Measurements from ENCODE around the gene HTR1B.

Gene HTR1B

DNA sequence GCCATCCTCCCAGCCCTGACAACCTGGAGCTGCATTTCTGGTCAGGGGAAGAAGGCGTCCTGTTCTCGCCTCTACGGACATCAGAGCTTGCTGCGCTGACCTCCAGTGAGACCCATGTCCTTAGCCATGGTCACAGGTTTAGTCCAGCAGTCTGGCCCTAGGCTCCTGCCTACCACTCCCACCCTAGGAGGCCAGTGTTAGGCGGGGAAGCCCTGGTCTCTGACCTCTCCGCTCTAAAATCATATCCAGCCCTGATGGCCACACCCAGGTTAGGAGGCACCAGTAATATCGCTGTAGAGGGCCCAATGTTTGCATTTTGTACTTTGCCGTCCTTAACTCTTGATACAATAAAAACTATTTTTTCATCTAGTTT, 1.2 kb upstream of the HTR1B start:
- DNase-seq (ENCODE audit: low read depth), result no peak
- H3K4me3 ChIP-seq (ENCODE audit: low read depth, low read length), result no peak overlapping the region
- TF ChIP-seq, protein P1, sequence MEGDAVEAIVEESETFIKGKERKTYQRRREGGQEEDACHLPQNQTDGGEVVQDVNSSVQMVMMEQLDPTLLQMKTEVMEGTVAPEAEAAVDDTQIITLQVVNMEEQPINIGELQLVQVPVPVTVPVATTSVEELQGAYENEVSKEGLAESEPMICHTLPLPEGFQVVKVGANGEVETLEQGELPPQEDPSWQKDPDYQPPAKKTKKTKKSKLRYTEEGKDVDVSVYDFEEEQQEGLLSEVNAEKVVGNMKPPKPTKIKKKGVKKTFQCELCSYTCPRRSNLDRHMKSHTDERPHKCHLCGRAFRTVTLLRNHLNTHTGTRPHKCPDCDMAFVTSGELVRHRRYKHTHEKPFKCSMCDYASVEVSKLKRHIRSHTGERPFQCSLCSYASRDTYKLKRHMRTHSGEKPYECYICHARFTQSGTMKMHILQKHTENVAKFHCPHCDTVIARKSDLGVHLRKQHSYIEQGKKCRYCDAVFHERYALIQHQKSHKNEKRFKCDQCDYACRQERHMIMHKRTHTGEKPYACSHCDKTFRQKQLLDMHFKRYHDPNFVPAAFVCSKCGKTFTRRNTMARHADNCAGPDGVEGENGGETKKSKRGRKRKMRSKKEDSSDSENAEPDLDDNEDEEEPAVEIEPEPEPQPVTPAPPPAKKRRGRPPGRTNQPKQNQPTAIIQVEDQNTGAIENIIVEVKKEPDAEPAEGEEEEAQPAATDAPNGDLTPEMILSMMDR (IDR thresholded peaks at IDR 0.05; ENCODE audit: insufficient read depth, low read depth, low read length, missing control alignments), result no peak

DNA sequence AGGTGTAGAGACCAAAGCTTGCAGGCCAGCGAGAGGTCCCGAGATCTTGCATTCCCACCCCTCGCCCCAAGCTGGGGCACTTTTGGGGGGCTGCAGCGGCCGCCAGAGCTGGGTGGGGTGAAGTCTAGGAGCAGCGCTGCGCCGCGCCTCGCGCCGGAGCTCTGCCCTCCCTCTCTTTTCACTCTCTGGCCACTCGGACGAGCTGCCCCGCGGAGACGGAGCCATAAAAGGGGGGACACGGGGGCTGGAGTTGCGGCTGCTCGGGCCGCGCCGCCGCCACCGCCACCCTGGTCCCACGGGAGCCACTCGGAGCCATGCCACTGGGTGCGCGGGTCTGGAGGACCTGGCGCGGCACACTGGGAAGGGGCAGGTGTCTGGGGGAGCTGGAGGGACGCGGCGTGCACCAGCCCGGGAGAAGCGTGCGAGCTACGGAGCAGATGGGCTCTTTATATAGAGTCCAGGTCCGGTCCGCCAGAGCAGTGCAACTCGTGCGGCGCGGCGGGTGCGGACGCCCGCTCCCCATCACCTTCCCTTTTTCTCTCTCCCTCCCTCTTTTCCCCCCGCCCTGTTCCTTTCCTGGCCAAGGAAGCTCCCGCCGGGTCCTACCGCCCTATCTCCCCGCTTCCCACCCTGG, 687 bp upstream of the HTR1B start:
- TF ChIP-seq, protein P1 (IDR thresholded peaks at IDR 0.05; ENCODE audit: insufficient read depth, low read depth, low read length, missing control alignments), result no peak
- no peak for DNase-seq (ENCODE audit: low read depth)
- H3K4me3 ChIP-seq (ENCODE audit: low read depth, low read length), result no peak overlapping the region

DNA sequence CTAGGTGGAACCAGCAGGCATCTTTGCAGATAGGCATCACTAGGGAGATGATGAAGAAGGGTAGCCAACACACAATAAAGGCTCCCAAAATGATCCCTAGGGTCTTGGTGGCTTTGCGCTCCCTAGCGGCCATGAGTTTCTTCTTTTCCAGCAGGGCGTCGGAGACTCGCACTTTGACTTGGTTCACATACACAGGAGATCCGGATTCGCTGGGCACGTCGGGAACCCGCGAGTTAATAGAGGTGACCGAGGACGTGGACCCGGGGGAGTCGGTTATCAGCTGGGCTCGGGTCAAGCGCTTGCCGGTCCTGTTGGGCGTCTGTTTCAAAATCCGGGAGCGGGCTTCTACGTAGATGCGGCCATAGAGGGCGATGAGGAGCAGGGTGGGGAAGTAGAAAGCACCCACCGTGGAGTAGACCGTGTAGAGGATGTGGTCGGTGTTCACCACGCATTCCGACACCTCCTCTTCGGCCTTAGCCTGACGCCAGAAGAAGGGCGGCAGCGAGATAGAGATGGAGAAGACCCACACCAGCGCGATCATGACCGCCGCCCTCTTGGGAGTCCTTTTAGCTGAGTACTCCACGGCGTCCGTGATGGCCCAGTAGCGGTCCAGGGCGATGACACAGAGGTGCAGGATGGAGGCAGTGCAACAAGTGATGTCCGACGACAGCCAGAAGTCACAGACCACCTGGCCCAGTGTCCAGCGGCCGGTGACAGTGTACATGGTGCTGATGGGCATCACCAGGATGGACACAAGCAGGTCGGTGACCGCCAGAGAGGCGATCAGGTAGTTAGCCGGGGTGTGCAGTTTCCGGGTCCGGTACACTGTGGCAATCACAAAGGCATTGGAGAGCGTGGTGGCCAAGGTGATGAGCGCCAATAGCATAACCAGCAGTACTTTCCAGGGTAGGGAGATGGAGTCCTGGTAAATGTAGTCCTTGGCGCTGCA, 658 bp downstream of the HTR1B start:
- no peak overlapping the region for H3K4me3 ChIP-seq (ENCODE audit: low read depth, low read length)
- peak; percentile 7 for DNase-seq (ENCODE audit: low read depth)
- TF ChIP-seq, protein P1 (IDR thresholded peaks at IDR 0.05; ENCODE audit: insufficient read depth, low read depth, low read length, missing control alignments), result no peak

DNA sequence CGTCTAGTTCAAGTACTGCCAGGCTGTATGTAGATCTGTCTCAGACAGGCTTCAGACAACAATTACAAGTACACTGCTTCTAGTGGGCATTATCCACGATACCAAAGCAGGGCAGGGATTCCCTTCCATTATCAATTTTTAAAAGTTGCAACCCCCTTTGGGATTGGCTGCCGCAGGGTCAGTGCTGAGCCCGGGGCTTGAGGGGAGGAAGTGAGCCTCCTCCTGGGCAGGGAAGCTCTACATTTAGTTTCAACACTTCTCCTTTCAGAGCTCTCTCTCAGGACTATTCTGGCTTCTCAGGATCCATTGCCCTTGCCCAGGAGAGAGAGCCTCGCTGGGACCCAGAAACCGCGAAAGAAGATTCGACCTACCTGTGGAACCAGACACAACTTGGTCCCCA, 1.5 kb downstream of the HTR1B start:
- H3K4me3 ChIP-seq (ENCODE audit: low read depth, low read length), result no peak overlapping the region
- no peak for DNase-seq (ENCODE audit: low read depth)
- TF ChIP-seq, protein P1 (IDR thresholded peaks at IDR 0.05; ENCODE audit: insufficient read depth, low read depth, low read length, missing control alignments), result no peak

DNA sequence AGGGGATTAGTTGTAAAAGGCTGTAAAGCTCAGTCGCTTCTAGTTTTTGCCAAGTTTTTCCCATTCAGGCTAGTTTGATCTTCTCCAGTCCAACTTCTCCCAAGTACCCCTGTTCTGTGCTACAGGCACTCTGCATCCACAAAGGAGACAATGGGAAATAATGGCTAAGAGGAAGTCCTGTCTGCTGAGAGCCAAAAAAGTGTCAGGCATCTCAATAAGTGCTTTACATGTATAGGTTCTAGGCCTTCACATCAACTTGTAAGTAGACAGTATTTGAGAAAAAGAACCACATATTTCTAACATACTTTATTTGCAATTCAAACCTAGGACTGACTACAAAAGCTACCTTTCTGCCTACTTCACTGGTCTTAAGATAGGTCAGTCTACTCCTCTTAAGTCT, 4.9 kb downstream of the HTR1B start:
- no peak for DNase-seq (ENCODE audit: low read depth)
- H3K4me3 ChIP-seq (ENCODE audit: low read depth, low read length), result no peak overlapping the region

DNA sequence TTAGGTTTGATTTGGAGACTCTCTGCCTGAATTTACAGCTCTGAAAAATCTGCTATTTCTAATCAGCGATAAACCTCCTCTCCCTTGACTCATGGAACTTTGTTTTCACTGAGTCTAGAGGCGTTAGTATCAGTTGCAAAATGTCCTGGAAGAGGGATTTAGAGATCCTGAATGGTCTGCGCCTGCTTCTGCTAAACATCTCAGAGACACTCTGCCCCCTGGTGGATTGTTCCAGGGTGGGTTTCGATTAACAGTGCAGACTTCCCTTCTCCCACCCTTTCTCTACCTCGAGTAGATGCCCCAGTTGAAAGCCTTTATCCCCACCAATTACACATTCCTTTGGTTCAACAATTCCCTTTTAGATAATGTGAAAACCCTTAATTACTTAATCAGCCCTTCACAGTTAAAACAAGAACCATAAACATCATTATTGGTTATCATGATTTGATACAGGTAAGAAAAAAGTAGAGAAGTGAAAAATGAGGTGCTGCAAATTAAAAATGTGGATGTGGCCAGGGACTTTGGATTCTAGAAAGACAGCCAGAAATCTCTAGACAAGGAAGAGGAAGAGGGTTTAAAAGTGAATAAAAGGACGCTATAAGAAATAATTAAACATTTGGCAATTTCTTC, 5.5 kb downstream of the HTR1B start:
- TF ChIP-seq, protein P1 (IDR thresholded peaks at IDR 0.05; ENCODE audit: insufficient read depth, low read depth, low read length, missing control alignments), result peak; percentile 71
- peak; percentile 61 for DNase-seq (ENCODE audit: low read depth)
- no peak overlapping the region for H3K4me3 ChIP-seq (ENCODE audit: low read depth, low read length)

More for the DNA sequence above, 4.9 kb downstream of the HTR1B start:
- TF ChIP-seq, protein P1 (IDR thresholded peaks at IDR 0.05; ENCODE audit: insufficient read depth, low read depth, low read length, missing control alignments), result no peak
